Activated CD8-positive, alpha-beta memory T cell treated with anti-CD3 and anti-CD28 coated beads, Interleukin-2, amount 50 U/mL, for 24 hours (primary cell): Measurements from ENCODE around the gene NPLOC4.
A peak's percentile ranks its signal among the peaks of the same experiment; 100 is the strongest.
"Not testable (repeated sequence)": the region's sequence is repeated elsewhere in the genome, so short reads cannot be mapped to it uniquely, and the experiment has no call there.

Experiments used
- DNase-seq: peaks from one replicate; pipeline ENCODE4 v3.0.0-alpha.2; 2020; ENCODE audit errors: extremely low read depth

NPLOC4 gene

GRCh38 chr17:81636505-81637288 is at the start of gene NPLOC4, which contains the start of gene TSPAN10:
TSS of gene NPLOC4 (minus strand) at chr17:81637112. CDS start at chr17:81636930, 182 bp downstream.
TSS of gene TSPAN10 (plus strand) at chr17:81637196. CDS start at chr17:81642413, 5,217 bp downstream.
- DNase-seq: peak; percentile 62

DNA sequence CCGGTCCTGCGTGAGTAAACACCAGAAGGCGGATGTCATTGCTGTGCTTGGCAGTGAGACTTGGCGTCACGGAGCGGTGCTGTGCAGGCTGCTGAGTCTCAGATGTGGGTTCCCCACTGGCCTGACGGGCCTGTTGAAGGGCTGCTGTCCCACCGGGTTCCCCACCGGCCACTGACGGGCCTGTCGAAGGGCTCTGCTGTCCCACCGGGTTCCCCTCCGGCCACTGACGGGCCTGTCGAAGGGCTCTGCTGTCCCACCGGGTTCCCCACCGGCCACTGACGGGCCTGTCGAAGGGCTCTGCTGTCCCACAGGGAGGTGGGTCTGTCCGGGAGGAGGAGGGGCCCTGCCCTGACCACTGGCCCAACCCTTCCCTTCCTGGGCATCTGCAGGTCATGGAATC is 49.7 kb upstream of the NPLOC4 start:
- no peak for DNase-seq

GRCh38 chr17:81685108-81685507 is 48.2 kb upstream of the NPLOC4 start:
- DNase-seq: no peak

GRCh38 chr17:81684442-81684911 is 47.6 kb upstream of the NPLOC4 start:
- DNase-seq: no peak

DNA sequence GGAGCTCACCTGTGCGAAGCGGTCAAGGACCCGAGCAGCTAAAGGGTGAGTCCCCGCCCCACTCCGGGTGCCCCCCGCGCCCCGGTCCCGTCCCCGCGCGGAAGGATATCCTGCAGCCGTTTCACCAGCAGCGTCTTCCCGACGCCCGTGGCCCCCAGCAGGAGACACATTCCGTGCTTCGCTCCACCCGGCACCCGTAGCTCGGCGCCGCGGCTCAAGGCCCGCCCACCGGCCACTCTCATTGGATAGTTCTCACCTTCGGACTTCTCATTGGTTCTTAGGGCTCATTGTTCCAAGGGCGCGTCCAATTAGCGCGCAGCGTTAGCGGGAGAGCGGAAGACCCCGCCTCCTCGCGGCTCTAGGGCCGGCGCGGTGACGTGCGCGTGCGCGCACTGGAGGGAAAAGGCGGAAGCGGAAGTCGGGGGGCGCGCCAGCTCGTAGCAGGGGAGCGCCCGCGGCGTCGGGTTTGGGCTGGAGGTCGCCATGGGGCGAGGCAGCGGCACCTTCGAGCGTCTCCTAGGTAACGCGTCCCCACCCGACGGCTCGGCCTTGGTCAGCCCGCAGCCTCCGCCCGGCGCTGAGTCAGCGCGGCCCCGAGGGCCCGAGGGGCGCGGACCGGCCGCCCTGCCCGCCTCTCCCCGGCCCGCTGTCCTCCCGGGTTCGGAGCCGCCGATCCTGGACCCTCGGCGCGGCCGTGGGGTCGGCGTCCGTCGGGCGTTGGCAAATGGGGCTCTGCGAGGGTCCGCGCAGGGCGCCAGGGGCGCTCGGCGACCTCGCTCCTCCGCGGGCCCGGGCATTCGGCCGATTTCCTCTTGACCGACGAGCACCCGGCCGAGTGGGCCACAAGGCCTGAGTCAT is 46.9 kb upstream of the NPLOC4 start, which contains the start of the genes ARL16 and HGS:
Gene ARL16 (minus strand): TSS at position 214 of the 858 bp plus-strand sequence. CDS start 44 bp downstream, at position 170.
Gene HGS (plus strand): TSS at position 428 of the 858 bp plus-strand sequence. CDS start 56 bp downstream, at position 484.
- peak; percentile 91 for DNase-seq

- no peak for DNase-seq
Measured at GRCh38 chr17:81683208-81683583, 46.3 kb upstream of the NPLOC4 start.

GRCh38 chr17:81682565-81683207 is 45.8 kb upstream of the NPLOC4 start:
- DNase-seq: no peak

DNA sequence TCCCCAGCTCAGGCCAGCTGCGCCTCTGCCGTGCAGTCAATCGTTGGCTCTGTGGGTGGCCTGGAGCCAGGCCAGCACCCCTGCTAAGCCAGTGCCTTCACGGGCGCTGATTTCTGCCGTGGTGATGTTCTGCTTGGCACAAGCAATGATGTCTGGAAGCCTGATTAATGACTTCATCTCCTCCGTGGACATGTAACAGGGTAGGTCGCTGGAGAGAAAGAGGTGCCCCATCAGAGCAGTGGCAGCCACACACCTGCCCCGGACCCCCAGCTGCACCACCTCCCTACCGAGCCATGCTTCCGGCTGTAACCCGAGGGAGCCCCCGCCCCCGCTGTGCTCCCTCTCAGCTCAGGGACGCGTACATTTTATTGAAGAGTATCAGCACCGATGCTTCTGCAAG is 44.8 kb upstream of the NPLOC4 start:
- DNase-seq: no peak

- DNase-seq: no peak
Measured at GRCh38 chr17:81680150-81680549, 43.2 kb upstream of the NPLOC4 start.

DNA sequence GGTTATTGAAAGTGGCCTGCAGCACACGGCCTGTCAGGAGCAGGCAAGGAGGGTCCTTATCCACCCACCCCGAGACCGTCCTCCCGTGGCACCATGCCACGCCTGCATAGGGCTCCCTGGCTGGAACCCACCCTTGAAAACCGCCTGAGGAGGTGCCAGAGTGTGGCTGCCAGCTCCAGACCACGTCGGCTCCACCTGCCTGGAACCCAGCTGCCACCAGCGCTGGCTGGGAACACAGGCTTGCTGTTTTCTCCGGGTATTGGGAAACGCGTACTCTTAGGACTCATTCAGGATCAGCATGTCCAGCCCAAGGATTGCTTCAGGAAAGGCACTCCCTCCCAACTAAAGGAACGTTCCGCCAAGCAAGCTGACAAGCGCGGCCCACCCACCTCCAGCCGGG is 40.0 kb upstream of the NPLOC4 start:
- DNase-seq: no peak

DNA sequence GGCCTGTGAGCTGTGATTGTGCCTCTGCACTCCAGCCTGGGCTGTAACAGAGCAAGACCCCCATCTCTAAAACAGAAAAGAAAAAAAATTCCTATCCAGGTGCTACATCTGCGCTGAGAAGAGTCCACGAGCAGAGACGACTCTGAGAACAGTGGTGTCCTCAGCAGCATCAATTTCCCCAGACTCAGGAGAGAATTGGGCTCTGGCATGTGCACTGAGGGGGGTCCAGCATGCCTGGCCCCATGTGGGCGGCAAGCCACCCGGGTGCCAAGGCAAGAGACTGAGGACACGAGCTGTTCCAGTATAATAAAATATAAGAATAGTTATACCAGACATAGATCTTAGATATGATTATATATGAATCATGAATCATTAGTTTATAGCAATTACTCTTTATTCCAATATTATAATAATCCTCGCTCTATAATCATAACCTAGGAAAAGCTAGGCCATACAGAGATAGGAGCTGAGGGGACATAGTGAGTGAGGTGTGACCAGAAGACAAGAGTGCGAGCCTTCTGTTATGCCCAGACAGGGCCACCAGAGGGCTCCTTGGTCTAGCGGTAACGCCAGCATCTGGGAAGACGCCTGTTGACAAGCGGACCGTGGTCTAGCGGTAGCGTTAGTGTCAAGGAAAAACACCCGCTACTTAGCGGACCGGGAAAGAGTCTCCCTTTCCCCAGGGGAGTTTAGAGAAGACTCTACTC is 38.8 kb upstream of the NPLOC4 start:
- DNase-seq: not testable (repeated sequence)

DNA sequence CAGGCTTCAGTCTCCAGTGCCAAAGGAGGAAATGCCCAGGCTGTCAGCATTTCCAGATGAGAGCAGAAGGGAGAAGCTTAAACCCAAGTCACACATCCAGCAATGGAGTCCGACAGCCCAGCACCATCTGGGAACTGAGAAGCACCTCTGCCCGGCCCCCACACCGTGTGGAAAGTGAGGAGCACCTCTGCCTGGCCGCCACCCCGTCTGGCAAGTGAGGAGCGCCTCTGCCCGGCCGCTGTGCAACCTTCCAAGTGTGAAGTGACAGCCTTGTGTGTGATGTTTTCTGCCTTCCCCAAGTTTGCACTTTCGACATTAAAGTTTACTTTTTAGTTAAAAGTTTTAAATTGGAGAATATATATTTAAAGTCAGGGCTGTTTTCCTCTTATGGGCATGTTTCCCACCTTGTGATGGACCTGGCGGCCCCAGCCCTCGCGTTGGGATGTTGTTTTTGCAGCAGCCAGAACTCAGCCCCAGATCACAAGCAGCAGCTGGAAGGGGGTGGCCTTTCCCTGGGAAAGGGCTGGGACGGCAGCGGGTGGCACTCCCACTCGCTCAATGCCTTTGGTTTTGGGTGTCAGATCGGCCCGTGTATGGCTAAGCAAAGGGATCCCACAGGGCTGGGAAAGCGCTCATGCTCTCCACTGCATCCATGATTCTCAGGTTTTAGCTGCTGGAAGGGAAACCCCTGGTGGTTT is 36.8 kb upstream of the NPLOC4 start:
- DNase-seq: no peak

DNA sequence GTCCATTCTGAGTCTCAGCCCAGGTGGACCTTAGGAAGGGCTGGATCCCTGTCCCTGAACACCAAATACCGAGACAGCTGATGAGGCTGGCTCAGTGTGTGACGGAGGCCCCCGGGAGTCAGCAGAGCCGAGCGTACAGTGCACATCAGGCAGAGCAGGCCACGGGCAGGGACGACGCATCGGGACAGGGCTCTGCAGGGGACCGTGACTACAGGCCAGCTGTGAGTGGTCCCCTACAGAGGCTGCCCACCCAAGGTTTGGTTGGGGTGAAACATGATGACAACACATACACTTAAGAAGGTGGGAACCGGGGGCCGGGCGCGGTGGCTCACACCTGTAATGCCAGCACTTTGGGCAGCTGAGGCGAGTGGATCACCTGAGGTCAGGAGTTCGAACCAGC is 36.0 kb upstream of the NPLOC4 start:
- DNase-seq: no peak

- no peak for DNase-seq
Measured at GRCh38 chr17:81672504-81672903, 35.6 kb upstream of the NPLOC4 start.

GRCh38 chr17:81667754-81668153 is 30.8 kb upstream of the NPLOC4 start:
- DNase-seq: no peak

DNA sequence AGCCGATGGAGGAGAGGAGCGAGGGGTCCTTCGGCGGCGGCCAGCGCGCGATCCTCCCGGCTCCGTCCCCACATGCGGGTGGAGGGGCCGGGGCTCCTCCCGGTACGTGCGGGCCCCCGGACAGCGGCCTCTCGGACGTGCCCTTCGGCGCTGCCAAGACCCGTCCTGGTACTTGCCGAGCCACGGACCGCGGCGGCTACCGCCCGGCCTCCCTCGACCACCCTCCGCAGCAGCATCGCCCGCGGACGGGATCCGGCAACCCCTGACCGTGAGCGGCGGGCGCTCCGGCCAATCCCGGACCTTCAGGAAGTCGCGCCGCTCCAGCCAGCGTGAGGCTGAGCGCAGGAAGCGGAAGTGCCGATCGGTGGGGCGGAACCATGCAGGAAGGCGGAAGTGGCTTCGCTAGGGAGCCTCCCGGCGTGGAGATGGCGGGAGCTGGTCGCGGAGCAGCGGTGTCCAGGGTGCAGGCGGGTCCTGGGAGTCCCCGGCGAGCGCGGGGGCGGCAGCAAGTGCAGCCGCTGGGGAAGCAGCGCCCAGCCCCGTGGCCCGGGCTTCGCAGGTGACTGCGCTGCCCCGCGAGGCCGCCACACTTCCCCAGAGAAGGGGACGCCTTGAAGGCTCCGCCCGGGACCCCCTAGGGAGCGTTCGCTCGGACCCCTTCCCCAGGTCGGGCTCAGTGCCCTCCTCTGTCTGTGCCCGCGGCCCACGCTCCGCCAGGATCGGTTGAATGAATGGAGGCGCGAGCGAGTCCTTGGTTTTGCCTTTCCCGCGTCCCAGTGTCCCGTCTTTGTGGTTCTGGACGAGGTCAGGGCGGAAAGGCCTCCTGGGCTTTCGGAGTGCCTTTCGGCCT is 29.7 kb upstream of the NPLOC4 start, which contains the start of the genes CCDC137 and OXLD1:
Gene CCDC137 (plus strand): TSS at position 396 of the 850 bp plus-strand sequence. CDS start 30 bp downstream, at position 426.
Gene OXLD1 (minus strand): TSS at position 264 of the 850 bp plus-strand sequence. CDS start 28 bp downstream, at position 236.
- peak; percentile 79 for DNase-seq

GRCh38 chr17:81666092-81666341 is 29.1 kb upstream of the NPLOC4 start:
- DNase-seq: no peak

- no peak for DNase-seq
Measured at GRCh38 chr17:81665205-81666091, 28.5 kb upstream of the NPLOC4 start.

DNA sequence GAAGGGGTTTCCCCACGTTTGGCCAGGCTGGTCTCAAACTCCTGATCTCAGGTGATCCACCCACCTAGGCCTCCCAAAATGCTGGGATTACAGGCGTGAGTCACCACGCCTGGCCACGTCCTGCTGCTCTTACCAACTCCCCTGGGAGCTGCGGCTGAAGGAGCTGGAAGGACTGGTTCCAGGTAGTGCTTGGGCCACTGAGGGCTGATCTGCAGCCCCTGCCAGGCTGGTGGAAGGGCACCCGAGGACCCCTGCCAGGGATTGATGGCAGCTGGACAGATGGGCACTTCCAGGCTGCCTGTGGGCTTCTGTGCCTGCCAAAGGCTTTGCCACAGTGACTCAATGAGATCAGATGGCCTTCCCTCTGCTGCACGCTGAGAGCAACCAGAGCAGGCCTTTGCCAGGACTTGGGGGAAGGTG is 27.1 kb upstream of the NPLOC4 start:
- DNase-seq: no peak
